HAP-1 (cell line): Measurements from ENCODE around the gene KLF17.

Experiments used
- DNase-seq, 2 experiments: peaks; one replicate each; pipeline ENCODE4 v3.0.0-alpha.2; 2016 to 2020; ENCODE audit warnings: low spot score in 2 of 2
- H3K27me3 ChIP-seq: fragments of 250-450 bp; sonication (Bioruptor Pico); 2 replicates; pipeline ENCODE4 v1.5.1; 2020; ENCODE audit warnings: low read depth, mild to moderate bottlenecking, moderate library complexity
- H3K36me3 ChIP-seq: fragments of 250-450 bp; sonication (Bioruptor Pico); replicated peaks from 2 replicates; pipeline ENCODE4 v1.5.1; 2020; ENCODE audit warnings: mild to moderate bottlenecking
- H3K4me1 ChIP-seq: fragments of 250-450 bp; sonication (Bioruptor Pico); 2 replicates; pipeline ENCODE4 v1.5.1; 2020; ENCODE audit warnings: mild to moderate bottlenecking
- H3K4me3 ChIP-seq: fragments of 250-450 bp; sonication (Bioruptor Pico); 2 replicates; pipeline ENCODE4 v1.5.1; 2020; ENCODE audit warnings: mild to moderate bottlenecking, moderate library complexity
- H3K9me3 ChIP-seq: fragments of 250-450 bp; sonication (Bioruptor Pico); 2 replicates; pipeline ENCODE4 v1.5.1; 2020; ENCODE audit warnings: mild to moderate bottlenecking, moderate library complexity
- in situ Hi-C: fragments of 300-500 bp; cut with MboI; formaldehyde crosslinking; loops from 3 replicates; pipeline ENCODE4 v1.14.3; 2020; ENCODE audit warnings: low sequenced_read_pairs, inconsistent platforms, mixed read lengths

KLF17 gene

DNA sequence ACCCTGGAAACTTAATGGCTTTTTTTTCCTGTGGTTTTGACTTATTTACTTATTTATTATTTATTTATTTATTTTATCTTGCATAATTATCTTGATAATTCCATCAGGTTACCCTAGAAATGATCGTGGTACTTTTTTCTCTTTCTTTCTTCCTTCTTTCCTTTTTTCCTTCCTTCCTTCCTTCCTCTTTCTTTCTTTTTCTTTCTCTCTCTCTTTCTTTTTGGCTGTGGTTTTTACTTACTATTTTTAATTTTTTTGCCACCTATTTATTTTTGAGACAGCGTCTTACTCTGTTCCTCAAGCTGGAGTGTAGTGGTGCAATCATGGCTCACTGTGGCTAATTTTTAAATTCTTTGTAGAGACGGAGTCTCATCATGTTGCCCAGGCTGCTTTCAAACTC, 29.0 kb downstream of the KLF17 start:
- H3K4me1 ChIP-seq = no peaks in the 10 kb centered on the region
- H3K9me3 ChIP-seq = 0 out of 2 replicates have a peak, but pooled peaks cover 4% of the 10 kb centered on the region
- no peak overlapping the region for H3K4me3 ChIP-seq
- no peaks in the 10 kb centered on the region for H3K36me3 ChIP-seq
- in situ Hi-C loops = no loop called here
- DNase-seq = no peak
- 0 out of 2 replicates have a peak, but pooled peaks cover 5% of the 10 kb centered on the region for H3K27me3 ChIP-seq

DNA sequence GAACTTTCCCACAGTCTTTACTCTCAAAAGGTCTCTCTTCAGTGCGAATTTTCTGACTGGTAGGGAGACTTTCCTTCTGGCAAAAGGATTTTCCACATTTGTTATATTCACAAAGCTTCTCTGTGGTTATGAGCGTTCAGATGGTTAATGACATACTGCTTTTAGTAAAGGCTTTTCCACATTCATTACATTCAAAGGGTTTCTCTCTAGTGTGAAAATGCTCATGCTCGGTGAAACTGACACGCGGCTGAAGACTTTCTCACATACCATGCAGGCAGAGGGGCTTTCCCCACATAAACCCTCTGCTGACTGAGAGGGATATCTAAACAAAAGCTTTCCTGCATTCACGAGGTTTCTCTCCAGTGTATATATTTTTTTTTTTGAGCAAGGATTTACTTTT, 32.7 kb downstream of the KLF17 start:
- Histone ChIP-seq H3K4me1 (peaks cover 12% of the 10 kb centered on the region), H3K9me3 (no peaks in the 10 kb centered on the region), H3K36me3 (no peaks in the 10 kb centered on the region), H3K27me3 (0 out of 2 replicates have a peak, but pooled peaks cover 5% of the 10 kb centered on the region), H3K4me3 (no peak overlapping the region)
- in situ Hi-C loops = no loop called here
- no peak for DNase-seq

DNA sequence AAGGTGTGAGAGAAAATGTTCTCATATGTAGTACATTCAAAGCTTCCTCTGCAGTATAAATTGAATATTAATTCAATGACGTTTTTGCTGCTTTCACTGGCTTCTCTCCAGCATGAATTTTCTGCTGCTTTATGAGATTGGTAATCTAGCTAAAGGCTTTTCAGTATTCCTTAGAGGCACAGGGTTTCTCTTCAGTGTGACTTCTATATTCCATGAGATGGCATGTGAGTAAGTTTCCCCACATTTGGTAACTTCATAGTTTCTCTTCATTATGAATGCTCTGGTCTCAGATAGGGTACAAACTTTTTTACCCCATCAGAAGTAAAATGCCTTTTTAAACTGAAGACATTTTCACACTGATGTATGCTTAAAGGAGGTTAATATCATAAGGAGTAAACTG, 33.2 kb downstream of the KLF17 start:
- DNase-seq = no peak
- H3K36me3 ChIP-seq = no peaks in the 10 kb centered on the region
- H3K4me1 ChIP-seq = peaks cover 12% of the 10 kb centered on the region
- no peak overlapping the region for H3K4me3 ChIP-seq
- 0 out of 2 replicates have a peak, but pooled peaks cover 5% of the 10 kb centered on the region for H3K27me3 ChIP-seq
- in situ Hi-C loops = no loop called here
- H3K9me3 ChIP-seq = no peaks in the 10 kb centered on the region

DNA sequence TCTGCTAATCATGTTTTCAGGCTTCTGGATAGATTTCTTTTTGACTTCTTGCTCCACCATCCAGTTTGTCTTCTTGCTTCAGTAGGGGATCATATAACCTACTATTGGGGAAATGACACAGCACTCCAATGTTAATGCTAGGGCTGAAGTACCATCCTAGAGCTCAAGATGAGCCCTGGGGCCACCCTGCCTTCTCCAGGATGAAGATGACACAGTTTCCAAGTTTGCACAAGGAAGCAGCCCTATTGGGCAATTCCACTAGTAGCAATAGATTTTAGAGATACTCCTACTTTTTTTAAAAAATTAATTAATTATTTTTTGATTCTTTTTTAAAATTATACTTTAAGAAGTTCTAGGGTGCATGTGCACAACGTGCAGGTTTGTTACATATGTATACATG, 34.1 kb downstream of the KLF17 start:
- in situ Hi-C loops = no loop called here
- 0 out of 2 replicates have a peak, but pooled peaks cover 5% of the 10 kb centered on the region for H3K27me3 ChIP-seq
- no peaks in the 10 kb centered on the region for H3K36me3 ChIP-seq
- DNase-seq = no peak
- no peak overlapping the region for H3K4me3 ChIP-seq
- peaks cover 12% of the 10 kb centered on the region for H3K4me1 ChIP-seq
- no peaks in the 10 kb centered on the region for H3K9me3 ChIP-seq

DNA sequence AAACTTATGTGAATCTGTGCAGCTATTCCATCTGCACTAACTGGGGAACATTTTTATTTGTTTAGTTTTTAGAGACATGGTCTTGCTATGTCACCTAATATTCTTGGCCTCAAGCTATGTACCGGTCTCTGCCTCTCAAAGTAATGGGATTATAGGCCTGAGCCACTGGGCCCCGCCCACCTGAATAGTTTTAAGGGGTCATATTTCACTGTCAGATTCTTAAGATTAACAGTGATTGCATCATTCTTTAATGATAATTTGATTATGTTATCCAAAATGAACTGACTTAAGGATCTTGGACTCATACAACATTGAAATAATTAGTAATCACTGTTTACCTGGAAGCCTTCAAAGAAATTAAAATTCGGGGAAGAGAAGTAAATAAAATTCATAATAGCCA, 35.4 kb downstream of the KLF17 start:
- Histone ChIP-seq H3K27me3 (0 out of 2 replicates have a peak, but pooled peaks cover 5% of the 10 kb centered on the region), H3K4me3 (no peak overlapping the region), H3K4me1 (peaks cover 12% of the 10 kb centered on the region), H3K9me3 (no peaks in the 10 kb centered on the region), H3K36me3 (no peaks in the 10 kb centered on the region)
- in situ Hi-C loops = no loop called here
- peak; percentile 50 to 62 for DNase-seq

DNA sequence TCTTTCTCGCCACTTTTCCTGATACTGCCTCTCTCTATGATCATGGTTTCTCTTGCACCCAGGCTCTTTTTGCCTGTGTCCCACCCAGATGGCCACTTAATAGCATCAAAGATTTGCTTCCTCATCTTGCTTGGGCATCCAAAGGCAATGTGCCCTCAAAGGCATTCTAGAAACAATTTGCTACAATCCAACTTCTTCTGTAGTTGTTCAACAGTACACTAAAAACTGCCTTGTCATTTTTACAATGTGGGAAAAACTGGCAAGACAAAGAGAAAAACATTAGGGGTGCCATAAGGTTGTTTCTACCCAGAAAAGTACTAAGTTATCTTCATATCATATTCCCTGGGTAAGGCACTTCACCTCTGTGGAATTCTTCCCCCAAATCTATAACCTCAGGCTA, 39.3 kb downstream of the KLF17 start:
- Histone ChIP-seq H3K4me1 (peaks cover 12% of the 10 kb centered on the region), H3K36me3 (no peaks in the 10 kb centered on the region), H3K4me3 (no peak overlapping the region), H3K9me3 (no peaks in the 10 kb centered on the region; the same call in 1 of the 2 replicates), H3K27me3 (no peaks in the 10 kb centered on the region)
- DNase-seq = no peak
- in situ Hi-C loops = no loop called here

DNA sequence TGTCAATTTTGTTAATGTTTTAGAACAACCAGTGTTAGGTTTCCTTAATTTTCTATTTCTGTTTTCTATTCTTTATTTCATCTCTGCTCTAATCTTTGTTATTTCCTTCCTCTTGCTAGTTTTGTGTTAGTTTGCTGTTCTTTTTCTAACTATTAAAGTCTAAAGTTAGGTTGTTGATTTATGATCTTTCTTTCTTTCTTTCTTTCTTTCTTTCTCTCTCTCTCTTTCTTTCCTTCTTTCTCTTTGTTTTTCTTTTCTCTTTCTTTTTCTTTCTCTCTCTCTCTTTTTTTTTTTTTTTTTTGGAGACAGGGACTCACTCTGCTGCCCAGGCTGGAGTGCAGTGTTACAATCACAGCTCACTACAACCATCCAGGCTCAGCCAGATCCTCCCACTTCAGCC, 40.2 kb downstream of the KLF17 start:
- Histone ChIP-seq H3K4me3 (no peak overlapping the region), H3K27me3 (no peaks in the 10 kb centered on the region), H3K9me3 (no peaks in the 10 kb centered on the region; the same call in 1 of the 2 replicates), H3K36me3 (no peaks in the 10 kb centered on the region), H3K4me1 (peaks cover 8% of the 10 kb centered on the region)
- DNase-seq = no peak
- in situ Hi-C loops = no loop called here

DNA sequence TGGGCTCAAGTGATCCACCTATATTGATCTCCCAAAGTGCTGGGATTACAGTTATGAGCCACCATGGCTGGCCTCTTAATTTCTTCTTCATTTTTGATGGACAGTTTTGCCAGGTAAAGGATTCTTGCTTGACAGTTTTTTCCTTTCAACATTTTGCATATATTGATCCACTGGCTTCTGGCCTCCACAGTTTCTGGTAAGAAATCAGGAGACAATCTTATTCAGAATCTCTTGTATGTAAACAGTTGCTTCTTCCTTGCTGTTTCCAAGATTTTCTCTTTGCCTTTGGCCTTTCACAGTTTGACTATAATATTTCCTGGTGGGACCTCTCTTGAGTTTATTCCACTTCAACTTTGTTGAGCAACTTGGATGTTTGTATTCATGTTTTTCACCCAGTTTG, 42.9 kb downstream of the KLF17 start:
- Histone ChIP-seq H3K9me3 (no peaks in the 10 kb centered on the region; the same call in 1 of the 2 replicates), H3K4me1 (no peaks in the 10 kb centered on the region), H3K36me3 (no peaks in the 10 kb centered on the region), H3K27me3 (no peaks in the 10 kb centered on the region), H3K4me3 (no peak overlapping the region)
- no peak for DNase-seq
- in situ Hi-C loops = no loop called here

DNA sequence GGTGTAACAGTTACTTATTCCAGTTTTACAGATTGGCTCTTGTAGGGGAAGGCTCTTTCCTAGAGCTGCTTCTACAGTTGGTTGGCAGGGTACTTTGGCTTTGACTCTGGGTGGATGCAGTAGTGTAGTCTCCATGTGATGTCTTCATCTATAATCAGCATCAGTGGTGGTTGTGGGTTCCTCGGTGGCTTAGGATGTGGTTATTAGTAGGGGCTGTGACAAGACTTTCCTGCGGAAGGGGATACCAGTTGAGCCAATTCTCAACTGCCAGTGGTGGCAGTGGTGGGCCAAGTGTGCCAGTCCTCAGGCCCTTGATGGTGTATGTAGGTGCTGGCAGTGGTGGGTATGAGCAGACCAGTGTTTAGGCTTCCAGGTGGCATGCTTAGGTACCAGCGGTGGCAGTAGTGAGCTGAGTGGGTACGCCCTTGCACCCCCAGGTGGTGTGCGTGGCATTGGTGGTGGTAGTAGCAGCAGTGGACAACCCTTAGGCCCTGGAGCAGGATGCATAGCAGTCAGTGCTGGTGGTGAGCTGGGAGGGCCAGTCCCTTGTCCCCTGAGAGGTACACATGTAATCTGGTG, 50.0 kb downstream of the KLF17 start:
- in situ Hi-C loops = no loop called here
- no peaks in the 10 kb centered on the region for H3K27me3 ChIP-seq
- H3K4me3 ChIP-seq = no peak overlapping the region
- H3K36me3 ChIP-seq = no peaks in the 10 kb centered on the region
- DNase-seq = no peak
- peaks cover 9% of the 10 kb centered on the region; the same call in 1 of the 2 replicates for H3K4me1 ChIP-seq
- H3K9me3 ChIP-seq = no peaks in the 10 kb centered on the region

DNA sequence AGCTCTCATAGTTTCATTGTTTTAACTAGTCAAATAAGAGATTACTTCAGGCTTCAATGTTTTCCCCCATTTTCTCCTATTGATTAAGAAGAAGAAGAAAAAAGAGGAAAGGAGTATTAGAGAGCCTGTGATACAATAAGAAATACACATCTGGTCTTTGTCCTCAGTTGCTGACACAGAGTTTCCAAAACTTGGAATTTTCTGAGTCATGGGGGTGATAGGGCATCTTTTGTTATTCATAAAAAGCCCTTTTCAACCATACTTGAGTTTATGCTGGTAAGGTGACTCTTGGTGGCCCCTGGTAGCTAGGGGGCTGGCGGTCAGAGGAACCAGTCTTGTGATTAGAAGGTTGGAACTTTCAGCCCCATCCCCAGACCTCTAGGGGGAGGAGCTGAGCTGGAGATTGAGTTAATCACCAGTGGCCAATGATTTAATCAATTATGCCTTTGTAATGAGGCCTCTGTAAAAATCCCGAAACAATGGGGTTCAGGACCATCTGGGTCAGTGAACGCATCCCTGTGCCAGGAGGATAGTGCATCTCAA, 51.7 kb downstream of the KLF17 start:
- H3K36me3 ChIP-seq = no peaks in the 10 kb centered on the region
- peak; percentile 22 to 52 for DNase-seq
- H3K27me3 ChIP-seq = no peaks in the 10 kb centered on the region
- no peaks in the 10 kb centered on the region for H3K9me3 ChIP-seq
- in situ Hi-C loops = no loop called here
- H3K4me1 ChIP-seq = peaks cover 9% of the 10 kb centered on the region; the same call in 1 of the 2 replicates
- H3K4me3 ChIP-seq = no peak overlapping the region

DNA sequence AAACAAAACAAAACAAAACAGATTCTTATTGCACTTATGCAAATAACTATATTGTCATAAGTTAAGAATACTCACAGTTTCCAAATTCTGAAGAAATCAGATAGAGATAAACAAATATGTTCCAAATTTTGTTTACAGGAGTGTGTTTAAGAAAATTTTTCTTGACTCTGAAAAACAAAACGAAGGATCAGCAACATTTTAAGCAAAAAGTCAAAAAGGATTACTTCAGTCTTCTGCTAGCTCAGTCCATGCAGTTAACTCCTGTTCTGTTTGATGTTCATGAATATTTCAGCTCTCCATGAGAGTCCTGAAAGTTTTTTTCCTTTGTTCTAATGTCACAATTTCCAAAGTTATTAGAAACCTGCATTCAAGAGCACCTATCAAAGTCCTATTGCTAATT, 56.0 kb downstream of the KLF17 start:
- H3K27me3 ChIP-seq = no peaks in the 10 kb centered on the region
- H3K4me1 ChIP-seq = peaks cover 9% of the 10 kb centered on the region; the same call in 1 of the 2 replicates
- DNase-seq = no peak
- H3K4me3 ChIP-seq = no peak overlapping the region
- H3K9me3 ChIP-seq = peaks cover 3% of the 10 kb centered on the region; the same call in 1 of the 2 replicates
- in situ Hi-C loops = no loop called here
- no peaks in the 10 kb centered on the region for H3K36me3 ChIP-seq
